HL-60 (cell line): ENCODE data around the gene PEAK3.

Experiments used
- POLR2AphosphoS5 ChIP-seq: IDR thresholded peaks from 2 replicates; pipeline ENCODE4 v1.6.1; 2012; ENCODE audit warnings: low read depth
- SPI1 ChIP-seq: IDR thresholded peaks from 2 replicates; pipeline ENCODE4 v1.6.1; 2012; ENCODE audit warnings: low read depth, mild to moderate bottlenecking, borderline replicate concordance
- TF ChIP-seq, protein P1 (sequence below): IDR thresholded peaks from one replicate; pipeline ENCODE4 v1.5.1; 2011; ENCODE audit warnings: low read length, control low read depth, inconsistent platforms; ENCODE audit not compliant: insufficient read depth
- TF ChIP-seq, protein P2 (sequence below): IDR thresholded peaks from 2 replicates; pipeline ENCODE4 v1.6.1; 2012; ENCODE audit warnings: low read depth; ENCODE audit not compliant: insufficient replicate concordance

- TF ChIP-seq, protein P1, sequence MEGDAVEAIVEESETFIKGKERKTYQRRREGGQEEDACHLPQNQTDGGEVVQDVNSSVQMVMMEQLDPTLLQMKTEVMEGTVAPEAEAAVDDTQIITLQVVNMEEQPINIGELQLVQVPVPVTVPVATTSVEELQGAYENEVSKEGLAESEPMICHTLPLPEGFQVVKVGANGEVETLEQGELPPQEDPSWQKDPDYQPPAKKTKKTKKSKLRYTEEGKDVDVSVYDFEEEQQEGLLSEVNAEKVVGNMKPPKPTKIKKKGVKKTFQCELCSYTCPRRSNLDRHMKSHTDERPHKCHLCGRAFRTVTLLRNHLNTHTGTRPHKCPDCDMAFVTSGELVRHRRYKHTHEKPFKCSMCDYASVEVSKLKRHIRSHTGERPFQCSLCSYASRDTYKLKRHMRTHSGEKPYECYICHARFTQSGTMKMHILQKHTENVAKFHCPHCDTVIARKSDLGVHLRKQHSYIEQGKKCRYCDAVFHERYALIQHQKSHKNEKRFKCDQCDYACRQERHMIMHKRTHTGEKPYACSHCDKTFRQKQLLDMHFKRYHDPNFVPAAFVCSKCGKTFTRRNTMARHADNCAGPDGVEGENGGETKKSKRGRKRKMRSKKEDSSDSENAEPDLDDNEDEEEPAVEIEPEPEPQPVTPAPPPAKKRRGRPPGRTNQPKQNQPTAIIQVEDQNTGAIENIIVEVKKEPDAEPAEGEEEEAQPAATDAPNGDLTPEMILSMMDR, result no peak
- TF ChIP-seq, protein P2, sequence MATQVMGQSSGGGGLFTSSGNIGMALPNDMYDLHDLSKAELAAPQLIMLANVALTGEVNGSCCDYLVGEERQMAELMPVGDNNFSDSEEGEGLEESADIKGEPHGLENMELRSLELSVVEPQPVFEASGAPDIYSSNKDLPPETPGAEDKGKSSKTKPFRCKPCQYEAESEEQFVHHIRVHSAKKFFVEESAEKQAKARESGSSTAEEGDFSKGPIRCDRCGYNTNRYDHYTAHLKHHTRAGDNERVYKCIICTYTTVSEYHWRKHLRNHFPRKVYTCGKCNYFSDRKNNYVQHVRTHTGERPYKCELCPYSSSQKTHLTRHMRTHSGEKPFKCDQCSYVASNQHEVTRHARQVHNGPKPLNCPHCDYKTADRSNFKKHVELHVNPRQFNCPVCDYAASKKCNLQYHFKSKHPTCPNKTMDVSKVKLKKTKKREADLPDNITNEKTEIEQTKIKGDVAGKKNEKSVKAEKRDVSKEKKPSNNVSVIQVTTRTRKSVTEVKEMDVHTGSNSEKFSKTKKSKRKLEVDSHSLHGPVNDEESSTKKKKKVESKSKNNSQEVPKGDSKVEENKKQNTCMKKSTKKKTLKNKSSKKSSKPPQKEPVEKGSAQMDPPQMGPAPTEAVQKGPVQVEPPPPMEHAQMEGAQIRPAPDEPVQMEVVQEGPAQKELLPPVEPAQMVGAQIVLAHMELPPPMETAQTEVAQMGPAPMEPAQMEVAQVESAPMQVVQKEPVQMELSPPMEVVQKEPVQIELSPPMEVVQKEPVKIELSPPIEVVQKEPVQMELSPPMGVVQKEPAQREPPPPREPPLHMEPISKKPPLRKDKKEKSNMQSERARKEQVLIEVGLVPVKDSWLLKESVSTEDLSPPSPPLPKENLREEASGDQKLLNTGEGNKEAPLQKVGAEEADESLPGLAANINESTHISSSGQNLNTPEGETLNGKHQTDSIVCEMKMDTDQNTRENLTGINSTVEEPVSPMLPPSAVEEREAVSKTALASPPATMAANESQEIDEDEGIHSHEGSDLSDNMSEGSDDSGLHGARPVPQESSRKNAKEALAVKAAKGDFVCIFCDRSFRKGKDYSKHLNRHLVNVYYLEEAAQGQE, result no peak
- no peak for TF ChIP-seq POLR2AphosphoS5
- TF ChIP-seq SPI1, result no peak
Measured at GRCh38 chr19:2323707-2324106, 41.7 kb upstream of the PEAK3 start.
